A673 (cell line): ENCODE data around the gene EGFR. TPM values are rescaled to one million over a fixed set of nuclear protein-coding genes. Genes with fewer than 3 reads are reported as not detected.

ENCODE experiments used
- BruUV-seq: library from RNA; stranded (reverse); fragments of 400-500 nt; replicated peaks from 2 replicates; lab custom pipeline; 2021; lab: Mats Ljungman, UMichigan
- CTCF ChIA-PET: fragments of 300-600 bp; sonication (Branson Sonifier 250); formaldehyde crosslinking; loops from one replicate; lab custom pipeline; 2022; ENCODE audit warnings: antibody characterized with exemption; lab: Charles Lee
- POLR2A ChIA-PET: fragments of 300-600 bp; sonication (Branson Sonifier 250); formaldehyde crosslinking; loops from one replicate; lab custom pipeline; 2022; ENCODE audit warnings: antibody characterized with exemption; ENCODE audit not compliant: low non-redundant PET; lab: Charles Lee
- DNase-seq: peaks from one replicate; pipeline ENCODE4 v3.0.0-alpha.2; 2015; ENCODE audit warnings: low spot score
- H3K27ac ChIP-seq: fragments of 200-600 bp; sonication (generic); 2 replicates; pipeline ENCODE4 v1.5.1; 2016; ENCODE audit warnings: mixed run types, low read depth, mild to moderate bottlenecking, mixed read lengths, antibody characterized with exemption, low read length; ENCODE audit not compliant: poor library complexity, severe bottlenecking
- H3K27me3 ChIP-seq: fragments of 200-600 bp; sonication (generic); replicated peaks from 2 replicates; pipeline ENCODE4 v1.6.1; 2017; ENCODE audit warnings: mixed run types, low read depth, mild to moderate bottlenecking, mixed read lengths, antibody characterized with exemption, low read length; ENCODE audit not compliant: insufficient read depth, poor library complexity
- H3K36me3 ChIP-seq: fragments of 200-600 bp; sonication (generic); 2 replicates; pipeline ENCODE4 v1.6.1; 2016; ENCODE audit warnings: mixed run types, mild to moderate bottlenecking, mixed read lengths, antibody characterized with exemption, low read length; ENCODE audit not compliant: insufficient read depth, poor library complexity, severe bottlenecking
- H3K4me1 ChIP-seq: fragments of 200-600 bp; sonication (generic); 2 replicates; pipeline ENCODE4 v1.6.1; 2017; ENCODE audit warnings: mixed run types, mild to moderate bottlenecking, mixed read lengths, antibody characterized with exemption, low read length; ENCODE audit not compliant: insufficient read depth, poor library complexity, severe bottlenecking
- H3K4me3 ChIP-seq: fragments of 200-600 bp; sonication (generic); 2 replicates; pipeline ENCODE4 v1.5.1; 2016; ENCODE audit warnings: low read depth, mixed run types, mild to moderate bottlenecking, mixed read lengths, low read length; ENCODE audit not compliant: poor library complexity, severe bottlenecking
- H3K9me3 ChIP-seq: fragments of 200-600 bp; sonication (generic); 2 replicates; pipeline ENCODE4 v1.6.1; 2016; ENCODE audit warnings: mixed run types, low read depth, mild to moderate bottlenecking, mixed read lengths, antibody characterized with exemption, low read length; ENCODE audit not compliant: poor library complexity, severe bottlenecking
- CTCF ChIP-seq: fragments of 300-800, 200-600 bp; sonication (generic); conservative IDR thresholded peaks from 2 replicates; pipeline ENCODE4 v1.5.1; 2017; ENCODE audit warnings: low read depth, mild to moderate bottlenecking, antibody characterized with exemption, low read length, moderate library complexity, mixed read lengths
- EZH2 ChIP-seq: fragments of 200-600 bp; sonication (generic); IDR thresholded peaks from 2 replicates; pipeline ENCODE4 v1.6.1; 2017; ENCODE audit warnings: borderline replicate concordance, low read depth, mild to moderate bottlenecking, mixed read lengths, antibody characterized with exemption, low read length; ENCODE audit not compliant: poor library complexity, severe bottlenecking
- intact Hi-C: fragments of 100-400 bp; cut with micrococcal nuclease; formaldehyde crosslinking; loops from one replicate; pipeline ENCODE4 v1.10.0; 2022; ENCODE audit not compliant: unreplicated experiment
- total RNA-seq: library from RNA; stranded (reverse); gene quantifications from 2 replicates; pipeline ENCODE4 v1.2.3, GENCODE V29; 2021

Gene EGFR
- total RNA-seq, 1 experiment from 2014 or later = 0.84 TPM

DNA sequence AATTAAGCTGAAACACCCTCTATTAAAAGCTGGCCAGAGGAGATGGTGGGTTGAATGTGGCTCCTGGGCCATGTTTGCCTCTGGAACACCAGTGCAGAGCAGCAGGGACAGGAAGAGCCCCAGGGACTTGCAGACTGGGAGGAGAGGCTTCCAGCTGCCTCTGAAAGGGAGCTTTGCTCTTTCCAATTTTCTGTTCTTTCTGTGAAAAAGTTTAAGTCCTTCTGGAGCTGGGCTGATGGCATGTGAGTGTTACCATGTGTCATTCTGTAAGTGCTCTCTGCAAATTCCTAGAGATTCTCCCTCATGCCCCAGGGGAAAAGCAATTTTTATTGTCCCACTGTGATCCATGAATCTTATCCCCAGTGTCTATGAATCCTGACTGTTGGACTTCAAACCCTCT lies 233.6 kb downstream of the EGFR start:
- POLR2A ChIA-PET = no interaction called here

GRCh38 chr7:55253188-55253587 lies 234.4 kb downstream of the EGFR start:
- ChIA-PET POLR2A (no interaction called here), CTCF (no interaction called here)
- no peak for TF ChIP-seq CTCF
- no peak for TF ChIP-seq EZH2
- no TSS peak for BruUV-seq
- DNase-seq = no peak
- Histone ChIP-seq H3K4me3 (no peak overlapping the region), H3K4me1 (peaks cover 6% of the 10 kb centered on the region), H3K9me3 (no peaks in the 10 kb centered on the region), H3K27me3 (peaks cover 16% of the 10 kb centered on the region), H3K27ac (no peak overlapping the region), H3K36me3 (no peaks in the 10 kb centered on the region)
- intact Hi-C loops = loop anchor here (10.0 kb wide), 1 partner anchor 238 kb away; the partner anchor contains the start of gene EGFR

More for the DNA sequence above, 233.6 kb downstream of the EGFR start:
- no peaks in the 10 kb centered on the region for H3K9me3 ChIP-seq
- no peak overlapping the region for H3K27ac ChIP-seq
- intact Hi-C loops = loop anchor here (10.0 kb wide), 1 partner anchor 238 kb away; the partner anchor contains the start of gene EGFR
- H3K27me3 ChIP-seq = peaks cover 16% of the 10 kb centered on the region
- CTCF ChIA-PET = no interaction called here
- H3K4me3 ChIP-seq = no peak overlapping the region
- BruUV-seq = no TSS peak
- H3K36me3 ChIP-seq = no peaks in the 10 kb centered on the region
- H3K4me1 ChIP-seq = peaks cover 6% of the 10 kb centered on the region
- TF ChIP-seq CTCF (no peak), EZH2 (no peak)
- peak; percentile 13 for DNase-seq

DNA sequence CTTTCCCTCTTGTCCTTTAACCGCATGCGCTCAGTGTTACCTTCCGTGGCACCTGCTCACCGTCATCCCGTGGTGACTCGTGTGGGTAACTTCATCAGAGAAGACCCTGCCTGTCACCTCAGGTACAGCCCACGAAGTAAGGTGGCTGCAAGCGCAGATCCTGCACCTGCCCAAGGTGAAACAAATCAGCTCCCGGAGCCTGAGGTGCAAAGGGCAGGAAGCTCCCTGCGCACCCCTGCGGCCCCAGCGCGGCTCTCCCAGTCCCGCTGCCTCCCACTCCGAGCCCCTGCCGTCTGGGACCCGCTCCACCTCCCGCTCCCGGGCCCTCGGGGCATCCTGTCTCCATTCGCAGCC lies 235.4 kb downstream of the EGFR start:
- Histone ChIP-seq H3K27me3 (peaks cover 21% of the 10 kb centered on the region), H3K4me1 (peaks cover 6% of the 10 kb centered on the region), H3K9me3 (no peaks in the 10 kb centered on the region), H3K4me3 (peak overlapping the region; percentile 41), H3K27ac (no peak overlapping the region), H3K36me3 (no peaks in the 10 kb centered on the region)
- TF ChIP-seq EZH2 = no peak
- no peak for TF ChIP-seq CTCF
- ChIA-PET CTCF (interaction anchor here (1.0 to 2.7 kb wide), 2 partner anchors 8 to 465 kb away, joined by 3 to 50 read pairs; no protein-coding TSS in a partner anchor), POLR2A (no interaction called here)
- BruUV-seq = no TSS peak
- no peak for DNase-seq
- intact Hi-C loops = loop anchor here (10.0 kb wide), 1 partner anchor 239 kb away; the partner anchor contains the start of gene EGFR
